OCI-LY1 (cell line): ENCODE results near the gene MAP4K4.

Experiments
- EZH2 ChIP-seq: fragments of 200-600 bp; sonication (generic), shearing (Covaris generic); IDR thresholded peaks from 2 replicates; pipeline ENCODE4 v1.8.0; 2017; ENCODE audit warnings: borderline replicate concordance, mixed run types, mild to moderate bottlenecking, antibody characterized with exemption, low read length, moderate library complexity, mixed read lengths
- TF ChIP-seq, protein P1 (sequence below): fragments of 200-600 bp; sonication (generic), shearing (Covaris generic); IDR thresholded peaks from 2 replicates; pipeline ENCODE4 v1.5.1; 2017; ENCODE audit warnings: mild to moderate bottlenecking, antibody characterized with exemption, low read length, moderate library complexity, mixed read lengths

DNA sequence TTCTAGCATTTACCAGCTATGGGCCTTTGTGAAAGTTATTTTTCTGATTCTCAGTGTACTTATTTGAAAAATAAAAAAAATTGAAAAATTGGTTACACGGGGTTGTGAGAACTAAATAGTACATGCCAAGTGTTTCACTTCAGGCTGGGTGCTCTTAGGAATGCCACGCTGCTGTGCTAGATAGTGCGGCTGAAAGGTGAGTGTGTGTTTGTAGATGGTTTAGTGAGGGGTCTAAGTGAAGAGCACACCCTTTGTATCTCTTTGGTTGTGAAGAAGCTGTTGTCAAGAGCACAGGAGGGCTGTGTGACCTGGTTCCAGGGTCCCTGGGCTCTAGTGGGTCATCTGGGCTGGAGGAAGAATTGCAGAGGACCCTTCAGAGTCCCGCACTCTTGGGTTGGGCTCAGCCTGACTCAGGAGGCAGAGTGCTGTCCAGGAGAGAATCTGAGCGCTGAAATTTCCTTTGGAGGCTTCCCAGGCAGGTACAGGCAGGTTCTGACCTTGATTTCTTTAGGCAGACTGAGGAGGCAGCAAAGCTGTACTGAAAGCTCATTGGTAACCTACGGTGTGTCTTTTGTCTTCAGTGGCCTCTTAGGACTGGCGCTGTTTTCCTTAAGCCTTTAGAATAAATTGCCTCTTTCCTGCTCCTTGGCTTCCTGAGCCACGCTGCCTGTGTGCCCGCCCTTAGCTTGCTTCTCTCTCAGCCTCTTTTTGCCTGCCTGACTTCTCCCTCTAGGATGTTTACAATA is 44.4 kb downstream of the MAP4K4 start:
- TF ChIP-seq, protein P1, sequence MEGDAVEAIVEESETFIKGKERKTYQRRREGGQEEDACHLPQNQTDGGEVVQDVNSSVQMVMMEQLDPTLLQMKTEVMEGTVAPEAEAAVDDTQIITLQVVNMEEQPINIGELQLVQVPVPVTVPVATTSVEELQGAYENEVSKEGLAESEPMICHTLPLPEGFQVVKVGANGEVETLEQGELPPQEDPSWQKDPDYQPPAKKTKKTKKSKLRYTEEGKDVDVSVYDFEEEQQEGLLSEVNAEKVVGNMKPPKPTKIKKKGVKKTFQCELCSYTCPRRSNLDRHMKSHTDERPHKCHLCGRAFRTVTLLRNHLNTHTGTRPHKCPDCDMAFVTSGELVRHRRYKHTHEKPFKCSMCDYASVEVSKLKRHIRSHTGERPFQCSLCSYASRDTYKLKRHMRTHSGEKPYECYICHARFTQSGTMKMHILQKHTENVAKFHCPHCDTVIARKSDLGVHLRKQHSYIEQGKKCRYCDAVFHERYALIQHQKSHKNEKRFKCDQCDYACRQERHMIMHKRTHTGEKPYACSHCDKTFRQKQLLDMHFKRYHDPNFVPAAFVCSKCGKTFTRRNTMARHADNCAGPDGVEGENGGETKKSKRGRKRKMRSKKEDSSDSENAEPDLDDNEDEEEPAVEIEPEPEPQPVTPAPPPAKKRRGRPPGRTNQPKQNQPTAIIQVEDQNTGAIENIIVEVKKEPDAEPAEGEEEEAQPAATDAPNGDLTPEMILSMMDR = no peak
- TF ChIP-seq EZH2 = no peak
